ENCODE data around the gene KAT2B. TPM values are rescaled to one million over a fixed set of nuclear protein-coding genes. Genes with fewer than 3 reads are reported as not detected.

Gene KAT2B
- total RNA-seq, 1 experiment from 2014 or later: 11.3 TPM

- no peak for DNase-seq (ENCODE audit: low read depth)
Measured at GRCh38 chr3:20142517-20142916, 102.3 kb downstream of the KAT2B start.

- no peak for DNase-seq (ENCODE audit: low read depth)
Measured at GRCh38 chr3:20143519-20143918, 103.3 kb downstream of the KAT2B start.

- DNase-seq (ENCODE audit: low read depth): no peak
Measured at GRCh38 chr3:20145874-20146273, 105.6 kb downstream of the KAT2B start.

- DNase-seq (ENCODE audit: low read depth): no peak
Measured at GRCh38 chr3:20146301-20146700, 106.1 kb downstream of the KAT2B start.

- no peak for DNase-seq (ENCODE audit: low read depth)
Measured at GRCh38 chr3:20147361-20147760, 107.1 kb downstream of the KAT2B start.

- DNase-seq (ENCODE audit: low read depth): no peak
Measured at GRCh38 chr3:20148466-20148865, 108.2 kb downstream of the KAT2B start.

- no peak for DNase-seq (ENCODE audit: low read depth)
Measured at GRCh38 chr3:20154078-20154477, 113.8 kb downstream of the KAT2B start.

GRCh38 chr3:20154928-20155327, 114.7 kb downstream of the KAT2B start:
- no peak for DNase-seq (ENCODE audit: low read depth)

- DNase-seq (ENCODE audit: low read depth): no peak
Measured at GRCh38 chr3:20160230-20160629, 120.0 kb downstream of the KAT2B start.

- DNase-seq (ENCODE audit: low read depth): no peak
Measured at GRCh38 chr3:20161714-20162113, 121.5 kb downstream of the KAT2B start.

- DNase-seq (ENCODE audit: low read depth): no peak
Measured at GRCh38 chr3:20173844-20174410, 133.7 kb downstream of the KAT2B start.

- DNase-seq (ENCODE audit: low read depth): no peak
Measured at GRCh38 chr3:20181276-20181675, 141.0 kb downstream of the KAT2B start.

- DNase-seq (ENCODE audit: low read depth): no peak
Measured at GRCh38 chr3:20182206-20182605, 142.0 kb downstream of the KAT2B start.

- DNase-seq (ENCODE audit: low read depth): peak; percentile 22
Measured at GRCh38 chr3:20185331-20185678, 145.1 kb downstream of the KAT2B start.

GRCh38 chr3:20185679-20186599, 145.7 kb downstream of the KAT2B start, which contains the start of gene SGO1:
Gene SGO1, minus strand, starts transcription at chr3:20186206. Its CDS starts 2,179 bp downstream, at chr3:20184027.
- peak; percentile 97 for DNase-seq (ENCODE audit: low read depth)

- DNase-seq (ENCODE audit: low read depth): no peak
Measured at GRCh38 chr3:20186600-20187004, 146.4 kb downstream of the KAT2B start.

GRCh38 chr3:20190991-20191390, 150.7 kb downstream of the KAT2B start:
- DNase-seq (ENCODE audit: low read depth): no peak

GRCh38 chr3:20194793-20195460, 154.7 kb downstream of the KAT2B start:
- no peak for DNase-seq (ENCODE audit: low read depth)

GRCh38 chr3:20197775-20198174, 157.5 kb downstream of the KAT2B start:
- no peak for DNase-seq (ENCODE audit: low read depth)

GRCh38 chr3:20201143-20201542, 160.9 kb downstream of the KAT2B start:
- DNase-seq (ENCODE audit: low read depth): no peak

Data from RPMI7951 (cell line).